Measurements from ENCODE around the gene GOLGA8H.
A peak's percentile ranks its signal among the peaks of the same experiment; 100 is the strongest.
"Not testable (repeated sequence)": the region's sequence is repeated elsewhere in the genome, so short reads cannot be mapped to it uniquely, and the experiment has no call there.

Gene GOLGA8H

GRCh38 chr15:30603796-30604195, at the start of gene GOLGA8H:
TSS of gene GOLGA8H (plus strand) at chr15:30604028. CDS start at chr15:30604126, 98 bp downstream.
- DNase-seq (ENCODE audit: low read depth); H3K4me3 ChIP-seq (ENCODE audit: low read length): not testable (repeated sequence)

- not testable (repeated sequence) for H3K4me3 ChIP-seq (ENCODE audit: low read length); DNase-seq (ENCODE audit: low read depth)
These were observed 36.9 kb upstream of the GOLGA8H start for GRCh38 chr15:30566949-30567348.

- H3K4me3 ChIP-seq (ENCODE audit: low read length): peak overlapping the region; percentile 41
- not testable (repeated sequence) for DNase-seq (ENCODE audit: low read depth)
These were observed 30.8 kb upstream of the GOLGA8H start for GRCh38 chr15:30573012-30573491.

- not testable (repeated sequence) for H3K4me3 ChIP-seq (ENCODE audit: low read length); DNase-seq (ENCODE audit: low read depth)
These were observed 24.3 kb upstream of the GOLGA8H start for GRCh38 chr15:30579394-30579970.

- H3K4me3 ChIP-seq (ENCODE audit: low read length): not testable (repeated sequence)
These were observed 23.1 kb upstream of the GOLGA8H start for GRCh38 chr15:30580716-30581115.

GRCh38 chr15:30598953-30599352, 4.9 kb upstream of the GOLGA8H start:
- not testable (repeated sequence) for DNase-seq (ENCODE audit: low read depth); H3K4me3 ChIP-seq (ENCODE audit: low read length)

More at GRCh38 chr15:30580716-30581115, 23.1 kb upstream of the GOLGA8H start:
- DNase-seq (ENCODE audit: low read depth): not testable (repeated sequence)

- not testable (repeated sequence) for DNase-seq (ENCODE audit: low read depth); H3K4me3 ChIP-seq (ENCODE audit: low read length)
These were observed 8.4 kb downstream of the GOLGA8H start for GRCh38 chr15:30612271-30612670.

GRCh38 chr15:30621342-30621741, 17.5 kb downstream of the GOLGA8H start:
- H3K4me3 ChIP-seq (ENCODE audit: low read length); DNase-seq (ENCODE audit: low read depth): not testable (repeated sequence)

- DNase-seq (ENCODE audit: low read depth): peak; percentile 92
- H3K4me3 ChIP-seq (ENCODE audit: low read length): peak within 1 kb of the TSS; percentile 83
These were observed 21.8 kb downstream of the GOLGA8H start, which contains the start of gene ARHGAP11B for GRCh38 chr15:30625436-30626193. TSS of gene ARHGAP11B (plus strand) at chr15:30626128.

- H3K4me3 ChIP-seq (ENCODE audit: low read length): peak overlapping the region; percentile 83
- DNase-seq (ENCODE audit: low read depth): not testable (repeated sequence)
These were observed 22.4 kb downstream of the GOLGA8H start for GRCh38 chr15:30626194-30626565.

- not testable (repeated sequence) for DNase-seq (ENCODE audit: low read depth)
- H3K4me3 ChIP-seq (ENCODE audit: low read length): peak overlapping the region; percentile 83
These were observed 22.8 kb downstream of the GOLGA8H start for GRCh38 chr15:30626632-30627031.

- TF ChIP-seq CTCF (conservative IDR thresholded peaks at IDR 0.05; ENCODE audit: low read depth, low read length): no peak
- H3K4me3 ChIP-seq (ENCODE audit: low read length): no peak overlapping the region
- no peak for DNase-seq (ENCODE audit: low read depth)
These were observed 46.4 kb downstream of the GOLGA8H start for GRCh38 chr15:30650012-30650929.

- not testable (repeated sequence) for H3K4me3 ChIP-seq (ENCODE audit: low read length); DNase-seq (ENCODE audit: low read depth)
- peak; percentile 43 for TF ChIP-seq CTCF (conservative IDR thresholded peaks at IDR 0.05; ENCODE audit: low read depth, low read length)
These were observed 57.3 kb downstream of the GOLGA8H start for GRCh38 chr15:30661154-30661553.
